Measurements from ENCODE around the gene LLGL2. TPM values are rescaled to one million over a fixed set of nuclear protein-coding genes. Genes with fewer than 3 reads are reported as not detected.
A peak's percentile ranks its signal among the peaks of the same experiment; 100 is the strongest.

The LLGL2 gene
- polyA plus RNA-seq, 4 donors, result 50.2 to 77.0 (median 55.8) TPM

DNA sequence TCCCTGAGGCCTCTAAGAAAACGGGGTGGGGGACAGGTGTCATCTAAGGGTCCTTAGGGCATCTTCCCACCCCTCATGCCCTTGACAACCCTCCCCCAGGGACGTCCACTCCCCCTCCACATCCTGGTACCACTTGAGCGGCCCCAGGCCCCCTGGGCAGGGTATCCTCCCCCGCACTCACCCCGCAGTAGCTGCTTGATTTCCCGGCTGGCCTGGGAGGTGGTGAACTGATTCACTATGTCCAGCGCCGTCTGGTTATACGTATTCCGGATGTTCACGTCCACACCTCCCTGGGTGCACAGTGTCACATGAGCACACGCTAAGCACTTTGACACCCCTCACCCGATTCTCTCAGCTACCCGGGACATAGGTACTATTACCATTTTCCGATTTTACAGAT lies 19.9 kb upstream of the LLGL2 start:
- no peak for DNase-seq (ENCODE audit: low read depth in 4 of 4, low spot score in 3 of 4)

DNA sequence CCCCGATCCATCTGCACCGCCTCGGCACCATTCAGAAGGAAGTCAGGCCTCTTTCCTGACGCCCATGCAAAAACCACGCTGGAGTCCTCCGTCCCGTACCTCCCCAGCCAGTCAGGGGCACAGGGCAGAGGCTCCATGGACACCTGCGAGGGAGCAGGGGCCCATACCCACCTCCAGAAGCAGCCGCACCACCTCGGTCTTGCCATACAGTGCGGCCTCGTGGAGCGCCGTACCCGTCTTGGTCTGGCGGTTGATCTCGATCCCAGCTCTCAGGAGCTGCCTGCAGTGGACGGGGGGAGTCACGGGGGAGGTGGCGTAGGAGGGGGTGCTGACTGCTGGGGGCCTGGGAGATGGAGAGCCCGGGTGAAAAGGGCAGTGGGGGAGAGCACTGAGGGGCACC lies 19.4 kb upstream of the LLGL2 start:
- no peak for DNase-seq (ENCODE audit: low read depth in 4 of 4, low spot score in 3 of 4)

DNA sequence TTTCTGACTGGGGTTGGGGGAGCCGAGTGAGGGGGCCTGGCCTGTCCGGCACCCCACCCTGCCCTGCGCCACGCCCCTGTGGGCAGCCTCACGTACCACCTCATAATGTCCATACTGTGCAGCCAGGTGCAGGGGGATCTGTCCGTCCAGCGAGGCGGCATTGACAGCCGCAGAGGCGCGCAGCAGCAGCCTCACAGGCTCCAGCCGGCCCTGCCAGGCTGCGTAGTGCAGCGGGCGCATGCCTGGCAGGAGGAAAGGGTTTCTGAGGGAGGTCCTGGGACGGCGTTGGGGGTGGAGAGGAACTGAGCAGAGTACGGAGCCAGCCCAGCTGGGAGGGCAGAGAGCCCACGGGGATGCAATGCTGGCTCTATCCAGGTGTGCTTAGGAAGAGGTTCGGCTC lies 18.6 kb upstream of the LLGL2 start:
- no peak for DNase-seq (ENCODE audit: low read depth in 4 of 4, low spot score in 3 of 4)

DNA sequence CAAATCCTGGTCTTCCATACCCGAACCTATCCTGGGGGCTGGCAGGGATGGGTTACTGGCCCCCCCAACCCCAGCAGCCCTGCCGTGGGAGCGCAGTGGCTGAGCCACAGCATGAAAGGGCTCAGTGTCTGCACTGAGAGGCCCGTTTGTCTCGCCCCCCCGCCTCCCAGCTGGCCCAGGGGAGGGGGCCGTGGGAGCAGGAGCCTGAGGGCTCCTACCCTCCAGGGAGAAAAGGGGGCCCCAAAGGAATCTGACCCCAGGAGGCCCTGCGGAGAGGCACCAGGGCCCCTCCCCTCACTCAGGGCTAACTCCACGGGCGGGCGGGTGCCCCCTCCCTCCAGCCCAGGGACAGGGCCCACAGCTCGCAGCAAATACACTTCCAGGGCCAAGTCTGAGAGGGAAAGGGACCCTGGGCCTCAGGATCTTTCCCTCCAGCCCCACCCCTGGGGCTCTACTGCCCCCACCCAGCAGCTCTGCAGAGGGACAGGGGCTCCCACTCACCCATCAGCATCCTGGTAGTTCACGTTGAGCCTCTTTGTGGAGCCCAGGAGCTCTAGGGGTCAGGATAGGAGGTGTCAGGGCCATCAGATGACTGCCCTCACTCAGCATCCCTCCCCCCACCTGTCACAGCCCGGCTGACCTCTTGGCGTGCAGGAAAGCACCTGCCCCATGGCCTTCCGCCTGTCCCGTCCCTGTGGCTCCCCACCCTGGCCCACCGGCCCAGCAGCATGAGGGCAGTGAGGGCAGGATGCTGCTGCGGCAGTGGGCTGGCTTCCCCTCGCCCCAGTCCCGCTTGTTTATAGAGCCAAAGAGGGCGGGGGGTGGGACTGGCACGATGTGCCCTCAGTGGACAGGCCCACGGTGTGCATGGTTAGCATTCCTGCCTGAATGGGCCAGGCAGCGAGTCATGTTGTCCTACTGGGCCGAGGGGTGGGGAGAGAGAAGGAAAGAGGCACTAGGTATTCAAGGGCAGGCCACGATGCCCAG lies 17.5 kb upstream of the LLGL2 start:
- DNase-seq (ENCODE audit: low read depth in 4 of 4, low spot score in 3 of 4), result no peak

DNA sequence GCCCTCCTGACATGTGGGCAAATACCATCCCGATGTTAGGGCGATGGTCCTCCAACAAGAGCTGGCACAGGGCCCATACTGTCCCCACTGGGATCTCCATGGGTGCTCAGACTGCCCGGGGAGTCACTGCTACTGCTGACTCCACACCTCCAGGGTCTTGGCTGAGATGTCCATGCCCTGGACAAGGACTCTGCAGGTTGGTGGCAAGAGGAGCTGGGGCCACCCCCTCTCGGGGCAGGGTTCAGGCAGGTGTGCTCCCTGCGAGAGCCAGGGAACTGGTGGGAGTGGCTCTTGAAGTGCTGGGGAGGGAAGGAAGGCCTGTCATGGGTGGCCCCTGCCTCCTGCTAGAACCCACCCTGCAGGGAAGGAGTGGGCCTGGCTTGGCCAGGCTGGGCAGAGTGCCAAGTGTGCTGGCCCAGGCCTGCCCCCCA lies 16.6 kb upstream of the LLGL2 start:
- no peak for DNase-seq (ENCODE audit: low read depth in 4 of 4, low spot score in 3 of 4)

DNA sequence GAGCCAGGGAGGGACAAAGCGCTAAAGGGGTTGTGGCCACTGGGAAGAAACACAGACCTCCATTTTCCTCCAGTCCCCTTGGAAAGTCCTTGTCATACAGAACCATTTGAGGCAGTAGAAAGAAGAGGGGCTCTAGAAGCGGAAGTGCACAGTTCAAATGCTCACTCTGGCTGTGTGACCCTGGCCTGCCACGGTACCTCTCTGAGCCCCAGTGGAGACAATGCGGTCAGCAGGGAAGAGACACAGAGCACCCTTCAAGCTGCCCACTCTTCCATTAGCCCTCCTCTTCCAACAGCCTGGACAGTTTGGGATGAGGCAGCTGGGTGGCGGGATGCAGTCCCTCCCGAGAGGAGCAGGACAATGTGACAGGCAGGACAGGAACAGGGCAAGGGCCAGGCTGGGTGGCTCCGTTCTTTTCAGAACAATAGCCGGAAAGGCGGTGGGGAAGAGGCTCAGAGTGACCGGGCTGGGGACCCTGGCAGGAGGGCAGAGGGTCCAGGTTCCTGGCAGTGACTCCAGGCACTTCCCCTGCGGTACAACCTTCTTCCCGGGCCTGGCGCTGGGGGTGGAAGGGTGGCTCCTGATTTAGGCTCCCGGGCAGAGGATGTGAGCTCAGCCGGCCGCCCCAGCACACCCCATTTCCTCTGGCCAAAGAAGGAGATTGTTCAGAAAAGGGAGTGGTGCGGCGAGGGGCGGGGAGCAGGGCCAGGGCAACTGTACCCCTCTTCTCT lies 15.8 kb upstream of the LLGL2 start:
- DNase-seq (ENCODE audit: low read depth in 4 of 4, low spot score in 3 of 4), result no peak

DNA sequence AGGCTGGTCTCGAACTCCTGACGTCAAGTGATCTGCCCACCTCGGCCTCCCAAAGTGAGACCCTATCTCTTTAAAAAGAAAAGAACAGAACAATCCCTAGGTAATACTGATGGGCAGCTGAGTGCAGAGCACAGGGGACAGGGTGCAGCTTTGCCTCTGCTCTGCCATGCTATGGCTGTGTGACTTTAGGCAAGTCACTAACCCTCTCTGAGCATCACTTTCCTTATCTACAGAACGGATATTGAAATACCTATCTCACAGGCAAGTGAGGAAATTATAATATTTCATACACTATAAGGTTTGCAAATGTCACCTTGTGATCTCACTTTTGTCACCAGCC lies 14.3 kb upstream of the LLGL2 start:
- DNase-seq (ENCODE audit: low read depth in 4 of 4, low spot score in 3 of 4), result no peak

DNA sequence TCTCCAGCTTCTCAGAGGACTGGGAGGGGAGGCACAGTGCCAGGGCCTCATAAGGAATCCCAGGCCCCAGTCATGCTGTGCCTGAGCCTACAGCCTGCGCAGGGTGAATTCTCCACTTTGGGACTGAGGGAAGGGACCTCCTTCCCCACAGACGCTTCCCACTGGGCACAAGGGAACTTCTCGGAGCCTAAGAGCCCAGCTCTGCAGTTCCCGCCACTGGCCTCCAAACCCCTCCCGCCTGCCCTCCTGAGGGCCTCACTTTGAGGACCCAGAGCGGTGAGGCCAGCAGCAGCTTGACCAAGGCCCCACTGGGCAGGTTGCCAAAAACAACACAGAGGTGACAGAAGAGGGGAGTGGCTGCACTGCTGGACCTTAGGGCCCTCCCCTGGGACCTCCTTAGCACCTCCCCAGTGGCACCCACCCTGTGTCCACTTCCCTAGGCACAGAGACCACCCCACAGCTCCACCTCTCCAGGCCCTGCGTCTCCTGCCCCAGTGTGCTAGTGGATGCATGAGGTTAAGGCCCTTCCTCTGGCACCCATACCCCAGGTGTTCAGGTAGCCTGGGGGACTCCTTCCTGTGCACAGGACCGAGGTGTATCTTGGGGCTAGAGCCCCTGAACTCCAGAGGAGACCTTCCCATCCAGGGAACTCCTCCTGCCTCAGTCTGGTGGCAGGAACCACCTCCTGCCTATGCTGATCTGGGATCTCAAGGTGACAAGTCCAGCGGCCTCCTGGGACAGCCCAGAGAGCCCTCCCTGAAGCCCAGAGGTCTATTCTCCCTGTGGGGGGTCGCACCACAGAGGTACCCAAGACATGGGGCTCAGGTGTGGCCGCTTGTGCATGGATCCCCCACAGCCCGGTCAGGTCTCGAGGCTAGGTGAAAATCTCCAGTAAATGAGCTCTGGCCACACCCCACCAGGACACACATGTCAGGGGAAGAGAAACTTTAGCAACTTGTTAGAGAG lies 13.6 kb upstream of the LLGL2 start:
- no peak for DNase-seq (ENCODE audit: low read depth in 4 of 4, low spot score in 3 of 4)

DNA sequence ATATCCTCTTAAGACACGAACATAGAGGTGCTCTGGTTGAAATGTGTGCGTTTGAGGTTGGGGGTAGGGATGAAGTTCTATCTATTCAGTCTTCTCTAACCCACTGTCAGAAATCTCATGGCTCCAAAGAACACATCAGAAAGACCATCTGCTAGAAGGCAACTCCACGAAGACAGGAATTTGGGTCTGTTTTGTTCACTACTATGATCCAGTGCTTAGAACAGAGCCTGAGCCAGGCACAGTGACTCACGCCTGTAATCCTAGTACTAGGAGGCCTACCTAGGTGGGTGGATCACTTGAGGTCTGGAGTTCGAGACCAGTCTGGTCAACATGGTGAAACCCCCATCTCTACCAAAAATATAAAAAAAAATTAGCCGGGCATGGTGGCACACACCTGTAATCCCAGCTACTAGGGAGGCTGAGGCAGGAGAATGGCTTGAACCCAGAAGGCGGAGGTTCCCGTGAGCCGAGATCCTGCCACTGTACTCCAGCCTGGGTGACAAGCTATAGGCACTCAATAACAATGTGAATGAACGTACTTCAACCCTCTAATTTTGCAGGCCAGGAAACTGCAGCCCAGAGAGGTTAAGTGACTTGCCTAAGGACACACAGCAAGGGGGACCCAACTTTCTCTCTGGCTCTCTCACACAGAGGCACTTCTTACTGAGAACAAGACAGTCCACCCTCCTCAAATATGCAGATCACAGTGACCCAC lies 12.4 kb upstream of the LLGL2 start:
- DNase-seq (ENCODE audit: low read depth in 4 of 4, low spot score in 3 of 4), result no peak

DNA sequence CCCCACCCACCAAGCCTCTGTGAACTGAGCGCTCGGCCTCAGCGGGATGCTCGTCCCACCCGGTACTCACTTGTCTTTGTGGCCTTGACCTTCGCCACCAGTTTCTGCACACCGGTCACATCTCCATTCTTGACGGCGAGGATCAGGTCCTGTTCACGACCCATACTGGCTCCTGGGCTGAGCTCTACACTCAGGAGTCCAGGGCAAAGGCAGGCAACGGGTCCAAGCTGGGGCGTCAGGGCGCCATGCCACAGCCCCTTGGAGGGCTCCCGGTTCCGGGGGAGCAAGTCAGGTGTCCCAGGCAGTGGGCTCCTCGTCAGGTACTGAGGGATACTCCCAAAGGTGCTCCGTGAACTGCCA lies 11.9 kb upstream of the LLGL2 start:
- no peak for DNase-seq (ENCODE audit: low read depth in 4 of 4, low spot score in 3 of 4)

DNA sequence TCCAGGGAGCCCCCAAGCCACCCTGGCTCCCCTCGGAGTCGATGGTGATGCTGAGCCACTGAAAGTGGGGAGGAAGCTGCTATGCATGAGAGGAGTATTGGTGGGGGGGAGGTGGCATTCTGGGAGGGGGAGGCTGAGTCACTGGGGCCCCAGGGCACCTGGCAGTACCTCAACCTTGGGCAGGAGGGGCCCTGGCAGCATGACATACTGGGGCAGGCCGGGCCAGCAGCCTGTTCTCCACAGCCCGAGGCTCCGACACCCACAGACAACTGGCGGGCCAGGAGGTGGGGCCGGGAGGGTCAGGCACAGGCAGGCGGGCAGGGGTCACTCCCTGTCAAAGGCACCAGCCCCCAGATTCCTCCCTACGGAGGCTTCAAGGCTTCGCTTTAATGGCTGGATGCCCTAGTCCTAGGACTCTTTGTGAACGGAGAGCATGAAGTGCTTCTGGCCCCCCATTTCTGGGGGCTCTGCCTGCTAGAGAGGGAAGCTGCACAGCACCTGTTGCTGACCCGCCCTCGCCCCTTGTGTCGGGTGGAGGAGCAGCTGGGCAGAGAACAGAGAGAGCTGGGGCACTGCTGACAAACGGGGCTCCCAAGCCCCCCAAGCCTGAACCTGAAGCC lies 11.1 kb upstream of the LLGL2 start:
- DNase-seq (ENCODE audit: low read depth in 4 of 4, low spot score in 3 of 4), result no peak

DNA sequence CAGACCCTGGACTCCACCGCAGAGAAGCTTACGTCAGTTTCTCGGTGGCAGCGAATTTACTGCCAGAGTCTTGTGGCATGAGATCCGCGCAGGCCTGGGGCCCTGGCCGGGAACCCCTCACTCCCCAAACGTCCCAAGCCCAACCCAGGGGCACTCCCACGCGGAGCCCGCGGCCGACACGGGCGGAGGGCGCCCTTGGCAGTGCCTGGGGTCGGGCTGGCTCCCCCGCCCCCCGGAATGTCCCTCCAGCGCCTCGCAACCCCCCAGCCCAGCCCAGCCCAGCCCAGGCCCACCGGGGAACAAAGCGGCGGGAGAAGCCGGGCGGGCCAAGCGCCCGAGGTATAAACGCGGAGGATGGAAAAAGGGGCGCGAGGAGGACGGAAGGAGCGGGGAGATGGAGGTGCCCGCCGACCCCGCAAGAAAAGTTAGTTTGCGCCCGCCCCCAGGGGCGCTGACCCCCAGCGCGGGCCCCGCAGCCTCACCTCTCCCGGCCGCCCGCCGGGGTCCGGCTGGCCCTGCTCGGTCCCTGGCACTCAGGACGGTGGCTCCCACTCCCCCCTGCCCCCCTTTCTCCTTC lies 10.5 kb upstream of the LLGL2 start:
- DNase-seq (ENCODE audit: low read depth in 4 of 4, low spot score in 3 of 4), result no peak

DNA sequence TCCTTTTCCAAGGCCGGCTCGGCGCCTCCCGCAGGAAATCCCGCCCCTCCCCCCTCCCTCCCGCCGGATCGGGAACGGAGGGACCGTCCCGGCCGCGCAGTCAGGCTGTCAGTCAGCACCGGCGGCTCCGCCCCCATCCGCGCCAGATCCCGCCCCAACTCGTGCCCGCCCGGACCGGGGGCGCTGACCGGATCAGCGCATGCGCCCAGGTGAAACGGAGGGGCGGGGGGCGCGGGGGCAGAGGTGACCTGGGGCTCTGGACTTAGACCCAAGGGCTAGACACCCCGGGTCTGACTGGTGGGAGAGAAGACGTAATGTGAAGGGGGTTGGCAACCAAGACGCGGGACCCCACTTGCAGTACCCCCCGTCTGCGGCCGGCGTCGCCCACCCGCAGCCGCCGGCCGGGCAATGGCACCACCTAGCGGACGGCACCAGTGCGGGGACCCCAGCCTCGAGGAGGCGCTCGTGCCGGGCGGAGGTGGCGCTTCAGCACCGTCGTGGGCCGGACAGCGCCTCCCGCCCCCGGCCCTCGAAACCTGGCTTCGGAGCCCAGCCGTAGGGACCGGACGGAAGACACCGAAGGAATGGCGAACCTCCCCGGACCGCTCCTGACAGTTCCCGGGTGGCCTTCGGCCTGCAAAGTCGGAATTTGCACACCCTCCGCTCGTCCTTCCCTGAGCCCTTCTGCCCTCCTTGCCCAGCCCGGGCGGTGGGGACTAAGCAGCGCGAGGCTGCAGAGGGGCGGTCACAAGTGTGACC lies 9.8 kb upstream of the LLGL2 start, which contains the start of gene CASKIN2:
Gene CASKIN2 (minus strand): TSS at position 42 of the 759 bp plus-strand sequence. CDS start 1,733 bp downstream, outside the sequence.
- peak; percentile 88 to 93 (median 91) for DNase-seq (ENCODE audit: low read depth in 4 of 4, low spot score in 3 of 4)

DNA sequence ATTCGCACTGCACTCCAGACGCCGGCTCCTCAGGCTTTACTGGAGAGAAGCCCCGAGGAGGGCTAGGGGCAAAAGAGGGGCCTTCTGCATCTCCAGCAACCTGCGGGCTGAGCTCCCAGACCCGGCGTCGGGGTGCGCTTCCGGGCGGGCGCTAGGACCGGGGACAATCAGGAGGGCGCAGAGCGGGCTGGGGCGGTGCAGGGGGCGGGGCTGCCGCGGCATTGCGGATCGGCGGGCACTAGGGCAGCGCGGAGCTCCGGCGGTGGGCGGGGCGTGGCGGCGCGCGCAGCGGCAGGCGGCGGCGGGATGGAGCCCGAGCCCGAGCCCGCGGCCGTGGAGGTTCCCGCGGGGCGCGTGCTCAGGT lies 9.3 kb upstream of the LLGL2 start, which contains the start of gene TSEN54:
Gene TSEN54 (plus strand): TSS at position 274 of the 364 bp plus-strand sequence. CDS start 33 bp downstream, at position 307.
- DNase-seq (ENCODE audit: low read depth in 4 of 4, low spot score in 3 of 4), result peak; percentile 75 to 80 (median 80)

DNA sequence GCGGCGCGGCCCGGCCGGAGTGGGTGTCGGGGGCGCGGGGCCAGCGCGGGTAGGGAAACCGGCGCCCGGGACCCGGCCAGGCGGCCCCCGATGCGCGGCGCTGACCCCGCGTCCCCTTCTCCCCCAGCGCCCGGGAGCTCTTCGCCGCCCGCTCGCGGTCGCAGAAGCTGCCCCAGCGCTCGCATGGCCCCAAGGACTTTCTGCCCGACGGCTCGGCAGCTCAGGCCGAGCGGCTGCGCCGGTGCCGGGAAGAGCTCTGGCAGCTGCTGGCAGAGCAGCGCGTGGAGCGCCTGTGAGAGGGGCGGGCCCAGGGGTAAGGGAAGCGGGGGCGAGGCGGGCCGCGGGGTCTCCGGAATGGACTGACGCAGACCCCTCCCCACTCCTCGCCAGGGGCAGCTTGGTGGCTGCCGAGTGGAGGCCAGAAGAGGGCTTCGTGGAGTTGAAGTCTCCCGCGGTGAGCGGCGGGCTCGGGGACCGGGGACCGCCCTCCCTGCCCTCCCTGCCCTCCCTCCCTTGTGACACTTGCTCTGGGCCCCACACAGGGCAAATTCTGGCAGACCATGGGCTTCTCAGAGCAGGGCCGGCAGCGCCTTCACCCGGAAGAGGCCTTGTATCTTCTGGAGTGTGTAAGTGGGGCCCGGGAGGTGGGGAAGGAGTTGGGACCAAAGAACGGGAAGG lies 8.7 kb upstream of the LLGL2 start:
- no peak for DNase-seq (ENCODE audit: low read depth in 4 of 4, low spot score in 3 of 4)

DNA sequence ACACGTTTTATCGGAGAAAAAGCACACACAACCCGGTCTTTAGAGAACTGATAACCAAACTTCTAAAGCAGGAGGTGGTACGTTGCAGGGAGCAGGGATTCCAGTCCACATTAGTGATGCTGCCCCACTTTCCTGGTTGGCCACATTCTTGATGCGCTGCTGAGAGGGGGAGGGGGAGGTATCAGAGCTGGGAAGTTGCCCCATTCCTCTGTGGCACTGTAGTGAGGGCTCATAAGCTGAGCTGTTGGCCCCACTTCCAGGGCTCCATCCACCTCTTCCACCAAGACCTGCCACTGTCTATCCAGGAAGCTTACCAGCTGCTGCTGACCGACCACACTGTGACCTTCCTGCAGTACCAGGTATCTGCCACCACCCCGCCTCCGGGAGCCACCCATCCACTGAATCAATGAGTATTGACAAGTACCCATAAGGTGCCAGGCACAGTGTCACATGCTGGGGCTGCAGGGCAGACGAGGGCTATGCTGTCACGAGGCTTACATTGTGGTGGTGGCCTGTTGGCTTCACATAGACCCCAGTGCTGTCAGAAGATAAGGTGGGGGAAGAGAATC lies 8.1 kb upstream of the LLGL2 start:
- no peak for DNase-seq (ENCODE audit: low read depth in 4 of 4, low spot score in 3 of 4)

DNA sequence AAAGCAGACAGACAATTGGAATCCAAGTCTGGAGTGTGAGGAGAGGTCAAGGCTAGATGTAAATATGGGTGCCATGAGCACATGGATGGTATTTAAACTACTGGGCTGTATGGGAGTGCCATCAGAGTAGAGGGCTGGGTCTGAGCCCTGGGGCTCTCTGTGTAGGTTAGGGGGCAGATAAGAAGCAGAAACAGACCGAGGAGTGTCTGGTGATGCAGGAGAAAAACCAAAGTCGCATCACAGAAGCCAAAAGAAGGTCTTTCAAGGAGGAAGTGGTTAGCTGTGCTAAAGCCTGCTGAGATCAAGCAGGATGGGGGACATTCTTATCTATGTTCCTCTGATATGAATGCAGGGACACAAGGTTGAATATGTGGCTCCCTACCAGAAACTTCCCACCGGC lies 7.3 kb upstream of the LLGL2 start:
- no peak for DNase-seq (ENCODE audit: low read depth in 4 of 4, low spot score in 3 of 4)
